NOMO-1 (cell line): ENCODE results near the gene SERPINA3.

Experiments
- DNase-seq, 2 experiments: peaks; one replicate each; lab custom pipeline; 2025; ENCODE audit not compliant: unreplicated experiment in 2 of 2; lab: John Stamatoyannopoulos, UW

SERPINA3 gene

GRCh38 chr14:94612580-94613554, 676 bp downstream of the SERPINA3 start:
- no peak for DNase-seq

GRCh38 chr14:94613720-94614644, 1.8 kb downstream of the SERPINA3 start:
- no peak for DNase-seq

- DNase-seq: no peak
Observed at GRCh38 chr14:94614802-94615201, 2.6 kb downstream of the SERPINA3 start.

- no peak for DNase-seq
Observed at GRCh38 chr14:94615254-94615653, 3.1 kb downstream of the SERPINA3 start.

GRCh38 chr14:94615823-94616570, 3.8 kb downstream of the SERPINA3 start:
- DNase-seq: no peak

GRCh38 chr14:94617366-94617941, 5.3 kb downstream of the SERPINA3 start:
- no peak for DNase-seq

- no peak for DNase-seq
Observed at GRCh38 chr14:94617988-94618822, 6.0 kb downstream of the SERPINA3 start.

GRCh38 chr14:94619297-94619696, 7.1 kb downstream of the SERPINA3 start:
- DNase-seq: no peak

- DNase-seq: no peak
Observed at GRCh38 chr14:94620597-94620996, 8.4 kb downstream of the SERPINA3 start.

GRCh38 chr14:94621358-94622134, 9.4 kb downstream of the SERPINA3 start:
- DNase-seq: no peak

GRCh38 chr14:94622653-94623421, 10.6 kb downstream of the SERPINA3 start:
- DNase-seq: no peak

GRCh38 chr14:94623422-94623809, 11.2 kb downstream of the SERPINA3 start:
- no peak for DNase-seq

GRCh38 chr14:94623856-94624499, 11.8 kb downstream of the SERPINA3 start:
- no peak for DNase-seq

GRCh38 chr14:94624537-94625352, 12.6 kb downstream of the SERPINA3 start:
- no peak for DNase-seq

- DNase-seq: no peak
Observed at GRCh38 chr14:94625353-94625635, 13.1 kb downstream of the SERPINA3 start.

- no peak for DNase-seq
Observed at GRCh38 chr14:94628578-94628977, 16.4 kb downstream of the SERPINA3 start.

- DNase-seq: no peak
Observed at GRCh38 chr14:94630396-94630795, 18.2 kb downstream of the SERPINA3 start.
